Endothelial cell (in vitro differentiated cells): ENCODE measurements around the gene RANBP17. TPM values are rescaled to one million over a fixed set of nuclear protein-coding genes. Genes with fewer than 3 reads are reported as not detected.
A peak's percentile ranks its signal among the peaks of the same experiment; 100 is the strongest.

Experiments used
- DNase-seq: peaks from one replicate; pipeline ENCODE4 v3.0.0; 2021; ENCODE audit warnings: low spot score
- H3K27ac Mint-ChIP-seq: one replicate; pipeline ENCODE4 v1.8.0; 2021; ENCODE audit warnings: mixed read lengths, inconsistent platforms; ENCODE audit not compliant: unreplicated experiment
- H3K27me3 Mint-ChIP-seq: one replicate; pipeline ENCODE4 v1.8.0; 2021; ENCODE audit warnings: mild to moderate bottlenecking, moderate library complexity, mixed read lengths, inconsistent platforms; ENCODE audit not compliant: unreplicated experiment
- H3K36me3 Mint-ChIP-seq: one replicate; pipeline ENCODE4 v1.8.0; 2021; ENCODE audit warnings: mild to moderate bottlenecking, low read depth, mixed read lengths, inconsistent platforms; ENCODE audit not compliant: unreplicated experiment
- H3K4me1 Mint-ChIP-seq: one replicate; pipeline ENCODE4 v1.8.0; 2021; ENCODE audit warnings: mild to moderate bottlenecking, mixed read lengths, inconsistent platforms; ENCODE audit not compliant: unreplicated experiment
- H3K4me3 Mint-ChIP-seq: one replicate; pipeline ENCODE4 v1.8.0; 2021; ENCODE audit warnings: mild to moderate bottlenecking, mixed read lengths, inconsistent platforms; ENCODE audit not compliant: unreplicated experiment
- H3K9me3 Mint-ChIP-seq: one replicate; pipeline ENCODE4 v1.8.0; 2021; ENCODE audit warnings: mixed read lengths, inconsistent platforms; ENCODE audit not compliant: unreplicated experiment
- total RNA-seq: library from RNA; stranded (reverse); fragmentation: NEBNext Ultra II Directional; extraction: Animal tissue kit (Norgen Biotek cat#: 25700); gene quantifications from one replicate; pipeline ENCODE4 v1.2.1, GENCODE V29; 2021; ENCODE audit not compliant: unreplicated experiment
- TF ChIP-seq, protein P1 (sequence below): fragments of 200-600 bp; sonication (generic); IDR thresholded peaks from one replicate; pipeline ENCODE4 v1.5.0; 2021; ENCODE audit warnings: antibody characterized with exemption; ENCODE audit not compliant: unreplicated experiment

The RANBP17 gene
- total RNA-seq, 1 donor from 2014 or later, result 22.7 TPM

DNA sequence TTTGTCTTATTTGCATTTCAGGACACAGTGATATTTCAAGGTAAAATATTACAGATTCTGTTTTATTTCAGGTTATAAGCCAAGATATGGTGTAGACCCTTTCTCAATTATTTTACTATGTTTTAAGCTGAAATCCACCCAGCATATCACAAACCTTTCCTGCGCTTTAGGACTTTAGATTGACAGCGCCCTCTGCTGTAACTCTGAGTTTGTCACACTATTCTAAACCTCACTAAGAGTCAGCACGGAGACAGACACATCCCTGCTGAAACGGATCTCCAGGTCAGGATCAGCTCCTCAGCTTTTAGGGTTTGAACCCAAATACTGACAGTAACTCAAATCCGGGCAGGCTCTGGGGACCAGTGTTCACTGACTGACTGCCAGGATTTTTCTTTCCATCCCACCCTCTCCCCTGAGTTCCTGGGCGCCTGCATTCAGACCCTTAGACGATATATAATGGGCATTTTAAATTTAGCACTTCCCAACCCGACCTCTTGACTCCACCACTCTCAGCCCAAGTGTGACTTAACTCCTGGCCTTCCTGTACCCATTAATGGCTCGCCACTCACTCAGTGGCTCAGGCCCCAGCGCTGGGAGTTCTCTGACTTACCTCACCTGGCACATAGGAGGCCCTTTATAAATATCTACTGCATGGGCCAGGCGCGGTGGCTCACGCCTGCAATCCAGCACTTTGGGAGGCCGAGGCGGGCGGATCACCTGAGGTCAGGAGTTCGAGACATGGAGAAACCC is 480.7 kb downstream of the RANBP17 start:
- Mint-ChIP-seq H3K27me3 (no peaks in the 10 kb centered on the region), H3K27ac (no peak overlapping the region), H3K36me3 (no peaks in the 10 kb centered on the region), H3K4me1 (no peaks in the 10 kb centered on the region), H3K9me3 (no peaks in the 10 kb centered on the region), H3K4me3 (no peak overlapping the region)
- TF ChIP-seq, protein P1, sequence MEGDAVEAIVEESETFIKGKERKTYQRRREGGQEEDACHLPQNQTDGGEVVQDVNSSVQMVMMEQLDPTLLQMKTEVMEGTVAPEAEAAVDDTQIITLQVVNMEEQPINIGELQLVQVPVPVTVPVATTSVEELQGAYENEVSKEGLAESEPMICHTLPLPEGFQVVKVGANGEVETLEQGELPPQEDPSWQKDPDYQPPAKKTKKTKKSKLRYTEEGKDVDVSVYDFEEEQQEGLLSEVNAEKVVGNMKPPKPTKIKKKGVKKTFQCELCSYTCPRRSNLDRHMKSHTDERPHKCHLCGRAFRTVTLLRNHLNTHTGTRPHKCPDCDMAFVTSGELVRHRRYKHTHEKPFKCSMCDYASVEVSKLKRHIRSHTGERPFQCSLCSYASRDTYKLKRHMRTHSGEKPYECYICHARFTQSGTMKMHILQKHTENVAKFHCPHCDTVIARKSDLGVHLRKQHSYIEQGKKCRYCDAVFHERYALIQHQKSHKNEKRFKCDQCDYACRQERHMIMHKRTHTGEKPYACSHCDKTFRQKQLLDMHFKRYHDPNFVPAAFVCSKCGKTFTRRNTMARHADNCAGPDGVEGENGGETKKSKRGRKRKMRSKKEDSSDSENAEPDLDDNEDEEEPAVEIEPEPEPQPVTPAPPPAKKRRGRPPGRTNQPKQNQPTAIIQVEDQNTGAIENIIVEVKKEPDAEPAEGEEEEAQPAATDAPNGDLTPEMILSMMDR, result peak; percentile 54
- peak; percentile 58 for DNase-seq

DNA sequence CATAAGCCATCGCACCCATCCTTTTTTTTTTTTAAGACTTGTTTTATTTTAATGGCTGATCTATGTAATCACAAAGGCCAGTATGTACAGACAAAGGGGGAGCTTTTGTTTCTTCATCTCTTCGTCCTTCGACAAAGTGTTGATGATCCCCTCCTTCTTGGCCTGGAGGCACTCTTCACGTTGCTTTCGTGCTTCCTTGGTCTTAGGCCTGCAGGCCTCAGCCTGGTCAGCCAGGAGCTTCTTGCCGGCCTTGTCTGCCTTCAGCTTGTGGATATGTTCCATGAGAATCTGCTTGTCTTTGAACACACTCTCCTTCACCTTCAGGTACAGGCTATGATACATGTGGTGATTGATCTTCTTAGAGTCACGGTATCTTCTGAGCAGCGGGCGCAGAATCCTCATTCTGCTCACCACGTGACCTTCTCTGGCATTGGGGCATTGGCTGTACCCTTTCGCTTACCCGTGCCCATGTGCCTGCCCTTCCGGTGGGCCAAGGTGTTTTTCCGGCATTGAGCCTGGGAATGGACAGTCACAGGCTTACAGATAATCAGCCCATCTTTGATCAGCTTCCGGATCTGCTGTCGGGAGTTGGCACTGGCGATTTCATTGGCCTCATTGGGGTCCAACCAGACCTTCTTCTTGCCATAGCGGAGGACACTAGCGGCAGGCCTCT is 483.3 kb downstream of the RANBP17 start:
- no peaks in the 10 kb centered on the region for H3K4me1 Mint-ChIP-seq

More for the DNA sequence above, 483.3 kb downstream of the RANBP17 start:
- H3K27me3 Mint-ChIP-seq, result no peaks in the 10 kb centered on the region
- DNase-seq, result no peak
- H3K9me3 Mint-ChIP-seq, result no peaks in the 10 kb centered on the region
- no peak overlapping the region for H3K4me3 Mint-ChIP-seq
- H3K36me3 Mint-ChIP-seq, result no peaks in the 10 kb centered on the region
- TF ChIP-seq, protein P1, result no peak
- H3K27ac Mint-ChIP-seq, result no peak overlapping the region

Other genes starting within 250 kb of the RANBP17 start
- gene GABRP, start 78.3 kb upstream of the RANBP17 start, total RNA-seq, result 23.5 TPM